Central memory CD4-positive, alpha-beta T cell (primary cell): ENCODE measurements around the gene VILL.
"Not testable (repeated sequence)": the region's sequence is repeated elsewhere in the genome, so short reads cannot be mapped to it uniquely, and the experiment has no call there.

Experiments used
- DNase-seq: peaks from one replicate; pipeline ENCODE4 v3.0.0; 2022

VILL gene

GRCh38 chr3:38039899-38040261, 49.3 kb downstream of the VILL start:
- DNase-seq, result peak; percentile 73

- no peak for DNase-seq
Observed at GRCh38 chr3:38040401-38040800, 49.8 kb downstream of the VILL start.

- DNase-seq, result no peak
Observed at GRCh38 chr3:38043486-38043885, 52.9 kb downstream of the VILL start.

GRCh38 chr3:38046027-38046426, 55.4 kb downstream of the VILL start:
- DNase-seq, result no peak

DNA sequence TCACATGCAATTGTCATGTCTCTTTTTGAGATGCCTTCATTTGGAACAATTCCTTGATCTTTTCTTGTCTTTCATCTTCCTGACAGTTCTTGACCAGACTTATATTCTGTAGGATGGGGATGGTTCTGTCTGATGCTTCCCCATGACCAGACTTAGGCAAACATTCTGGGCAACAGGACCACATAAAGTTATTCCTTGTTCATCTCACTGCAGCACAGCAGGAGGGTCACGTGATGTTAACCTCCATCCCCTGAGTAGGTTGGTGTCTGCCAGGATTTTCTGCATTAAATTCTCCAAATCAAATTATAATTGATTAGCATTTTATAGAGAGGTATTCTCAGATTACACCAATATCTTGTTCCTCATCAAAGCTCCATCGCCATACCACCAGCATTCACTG, 56.2 kb downstream of the VILL start:
- DNase-seq, result no peak

- no peak for DNase-seq
Observed at GRCh38 chr3:38047896-38048295, 57.3 kb downstream of the VILL start.

- DNase-seq, result no peak
Observed at GRCh38 chr3:38049358-38050126, 59.0 kb downstream of the VILL start.

- no peak for DNase-seq
Observed at GRCh38 chr3:38051131-38051530, 60.5 kb downstream of the VILL start.

DNA sequence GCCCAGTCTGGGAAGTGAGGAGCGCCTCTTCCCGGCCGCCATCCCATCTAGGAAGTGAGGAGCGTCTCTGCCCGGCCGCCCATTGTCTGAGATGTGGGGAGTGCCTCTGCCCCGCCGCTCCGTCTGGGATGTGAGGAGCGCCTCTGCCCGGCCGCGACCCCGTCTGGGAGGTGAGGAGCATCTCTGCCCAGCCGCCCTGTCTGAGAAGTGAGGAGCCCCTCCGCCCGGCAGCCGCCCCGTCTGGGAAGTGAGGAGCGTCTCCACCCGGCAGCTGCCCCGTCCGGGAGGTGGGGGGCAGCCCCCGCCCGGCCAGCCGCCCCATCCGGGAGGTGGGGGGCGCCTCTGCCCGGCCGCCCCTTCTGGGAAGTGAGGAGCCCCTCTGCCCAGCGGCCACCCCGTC, 62.7 kb downstream of the VILL start:
- DNase-seq, result not testable (repeated sequence)

- not testable (repeated sequence) for DNase-seq
Observed at GRCh38 chr3:38053813-38054498, 63.4 kb downstream of the VILL start.

GRCh38 chr3:38054499-38055001, 64.0 kb downstream of the VILL start:
- DNase-seq, result no peak
